ENCODE measurements around the gene GRK4.

DNA sequence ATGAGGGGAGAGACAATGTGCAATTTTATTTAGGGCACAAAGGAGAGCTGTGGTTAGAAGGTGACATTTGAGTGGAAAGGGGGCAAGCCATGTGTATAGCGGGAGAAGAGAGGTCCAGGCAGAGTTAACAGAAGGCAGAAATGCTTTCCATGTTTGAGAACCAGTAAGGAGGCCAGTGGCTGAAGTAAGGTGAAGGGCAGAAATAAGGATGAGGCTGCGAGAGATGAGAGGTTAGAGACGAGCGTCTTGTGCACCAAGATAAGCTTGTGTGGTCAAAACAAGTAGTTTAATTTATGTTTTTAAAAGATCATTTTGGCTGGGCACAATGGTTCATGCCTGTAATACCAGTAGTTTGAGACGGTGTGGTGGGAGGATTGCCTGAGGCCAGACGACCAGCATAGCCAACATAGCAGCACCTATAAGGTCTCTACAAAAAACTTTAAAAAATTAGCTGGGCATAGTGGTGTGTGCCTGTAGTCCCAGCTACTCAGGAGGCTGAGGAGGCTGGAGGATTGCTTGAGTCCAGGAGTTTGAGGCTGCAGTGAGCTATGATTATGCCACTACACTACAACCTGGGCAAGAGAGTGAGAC, 119.6 kb downstream of the GRK4 start:
- TF ChIP-seq EP300 (IDR thresholded peaks at IDR 0.05; ENCODE audit: borderline replicate concordance) (no peak), EGR1 (IDR thresholded peaks at IDR 0.05) (no peak)

All from Ishikawa (cell line).